Globus pallidus (tissue), 1 donor: ENCODE results near the gene DMAC2L.
"Not testable (repeated sequence)": the region's sequence is repeated elsewhere in the genome, so short reads cannot be mapped to it uniquely, and the experiment has no call there.

Experiments used
- DNase-seq: peaks from one replicate; pipeline ENCODE4 v3.0.0-alpha.2; 2015; ENCODE audit warnings: low spot score

Gene DMAC2L

GRCh38 chr14:50356283-50356682, 44.2 kb downstream of the DMAC2L start:
- not testable (repeated sequence) for DNase-seq

GRCh38 chr14:50357124-50357523, 45.0 kb downstream of the DMAC2L start:
- no peak for DNase-seq

- no peak for DNase-seq
These were observed 45.8 kb downstream of the DMAC2L start for GRCh38 chr14:50357753-50358395.

- DNase-seq = no peak
These were observed 47.5 kb downstream of the DMAC2L start for GRCh38 chr14:50359631-50360030.

- no peak for DNase-seq
These were observed 48.0 kb downstream of the DMAC2L start for GRCh38 chr14:50360093-50360492.

- no peak for DNase-seq
These were observed 48.7 kb downstream of the DMAC2L start for GRCh38 chr14:50360851-50361250.

- DNase-seq = not testable (repeated sequence)
These were observed 49.6 kb downstream of the DMAC2L start for GRCh38 chr14:50361473-50362403.

- no peak for DNase-seq
These were observed 50.9 kb downstream of the DMAC2L start for GRCh38 chr14:50362764-50363713.

- no peak for DNase-seq
These were observed 51.6 kb downstream of the DMAC2L start for GRCh38 chr14:50363714-50364111.

- no peak for DNase-seq
These were observed 52.7 kb downstream of the DMAC2L start for GRCh38 chr14:50364792-50365191.

GRCh38 chr14:50365572-50365971, 53.4 kb downstream of the DMAC2L start:
- not testable (repeated sequence) for DNase-seq

- no peak for DNase-seq
These were observed 54.0 kb downstream of the DMAC2L start for GRCh38 chr14:50366115-50366514.

GRCh38 chr14:50366589-50366988, 54.5 kb downstream of the DMAC2L start:
- DNase-seq = no peak

GRCh38 chr14:50371546-50371945, 59.4 kb downstream of the DMAC2L start:
- no peak for DNase-seq

GRCh38 chr14:50373959-50374358, 61.8 kb downstream of the DMAC2L start:
- no peak for DNase-seq

- DNase-seq = no peak
These were observed 63.6 kb downstream of the DMAC2L start for GRCh38 chr14:50375760-50376159.
